GM12874 (cell line): ENCODE data around the gene SPOCK1.

ENCODE experiments used
- CTCF ChIP-seq: IDR thresholded peaks from 2 replicates; pipeline ENCODE4 v1.5.1; 2011; ENCODE audit warnings: low read depth, mild to moderate bottlenecking, control low read depth, low read length, moderate library complexity; ENCODE audit not compliant: insufficient read depth

Gene SPOCK1

GRCh38 chr5:137312011-137312410, 187.1 kb downstream of the SPOCK1 start:
- TF ChIP-seq CTCF: no peak

- TF ChIP-seq CTCF: no peak
These were observed 188.9 kb downstream of the SPOCK1 start for GRCh38 chr5:137310051-137310730.

- no peak for TF ChIP-seq CTCF
These were observed 189.8 kb downstream of the SPOCK1 start for GRCh38 chr5:137309290-137309689.

GRCh38 chr5:137308311-137308710, 190.8 kb downstream of the SPOCK1 start:
- no peak for TF ChIP-seq CTCF

- TF ChIP-seq CTCF: no peak
These were observed 192.2 kb downstream of the SPOCK1 start for GRCh38 chr5:137306903-137307302.

- no peak for TF ChIP-seq CTCF
These were observed 193.0 kb downstream of the SPOCK1 start for GRCh38 chr5:137305971-137306602.

GRCh38 chr5:137304226-137304874, 194.8 kb downstream of the SPOCK1 start:
- TF ChIP-seq CTCF: no peak
